ENCODE data around the gene TEX14.
A peak's percentile ranks its signal among the peaks of the same experiment; 100 is the strongest.
"Not testable (repeated sequence)": the region's sequence is repeated elsewhere in the genome, so short reads cannot be mapped to it uniquely, and the experiment has no call there.

TEX14 gene

DNA sequence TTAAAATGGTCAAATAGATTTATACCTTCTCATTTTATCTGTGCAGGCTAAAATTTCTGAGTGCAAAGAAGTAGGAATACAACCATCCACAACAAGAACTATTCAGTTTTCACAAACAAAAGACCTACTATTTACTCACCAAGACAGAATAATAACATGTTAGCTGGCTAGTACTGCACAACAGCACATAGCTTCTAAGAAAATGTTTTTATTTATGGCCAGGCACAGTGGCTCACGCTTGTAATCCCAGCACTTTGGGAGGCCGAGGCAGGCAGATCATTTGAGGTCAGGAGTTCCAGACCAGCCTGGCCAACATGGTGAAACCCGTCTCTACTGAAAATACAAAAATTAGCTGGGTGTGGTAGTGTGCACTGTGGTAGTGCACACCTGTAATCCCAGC lies 136.7 kb downstream of the TEX14 start:
- not testable (repeated sequence) for DNase-seq

DNA sequence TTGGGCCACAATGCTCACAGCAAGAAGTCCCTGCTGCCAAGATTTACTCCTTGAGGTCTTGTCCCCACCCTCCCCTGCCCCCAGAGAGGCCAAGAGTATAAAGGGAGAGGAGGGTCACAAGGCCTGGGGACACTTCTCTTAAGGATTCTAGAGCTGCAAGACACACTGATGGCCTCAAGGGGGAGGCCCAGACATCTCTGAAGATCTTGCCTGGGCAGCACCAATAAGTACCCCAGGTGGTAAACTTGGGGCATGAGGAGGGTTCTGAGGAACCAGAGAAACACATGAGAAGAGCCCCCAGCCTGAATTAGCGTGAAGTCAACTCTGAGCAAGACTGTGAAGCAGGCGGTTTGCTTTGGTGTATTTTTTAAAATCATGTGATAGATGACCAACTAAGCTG lies 150.6 kb downstream of the TEX14 start:
- peak; percentile 25 for DNase-seq

DNA sequence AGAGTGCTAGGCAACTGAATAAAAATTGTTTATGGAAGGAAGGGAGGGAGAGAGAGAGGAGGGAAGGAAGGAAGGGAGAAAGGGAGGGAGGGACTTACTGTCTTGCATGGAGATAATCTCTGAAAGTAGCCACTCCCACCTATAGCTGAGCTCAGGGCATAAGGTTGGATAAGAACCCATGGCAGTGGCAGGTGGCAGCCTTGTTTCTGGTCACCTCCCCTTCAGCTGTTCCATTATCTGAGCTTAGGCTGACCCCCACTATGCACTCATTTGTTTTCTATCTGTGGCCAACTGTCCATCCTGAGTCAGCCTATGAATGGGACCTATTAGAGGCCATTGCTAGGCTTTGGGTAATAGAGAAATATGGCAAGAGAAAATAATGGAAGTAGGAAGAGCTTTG lies 152.1 kb downstream of the TEX14 start:
- no peak for DNase-seq

DNA sequence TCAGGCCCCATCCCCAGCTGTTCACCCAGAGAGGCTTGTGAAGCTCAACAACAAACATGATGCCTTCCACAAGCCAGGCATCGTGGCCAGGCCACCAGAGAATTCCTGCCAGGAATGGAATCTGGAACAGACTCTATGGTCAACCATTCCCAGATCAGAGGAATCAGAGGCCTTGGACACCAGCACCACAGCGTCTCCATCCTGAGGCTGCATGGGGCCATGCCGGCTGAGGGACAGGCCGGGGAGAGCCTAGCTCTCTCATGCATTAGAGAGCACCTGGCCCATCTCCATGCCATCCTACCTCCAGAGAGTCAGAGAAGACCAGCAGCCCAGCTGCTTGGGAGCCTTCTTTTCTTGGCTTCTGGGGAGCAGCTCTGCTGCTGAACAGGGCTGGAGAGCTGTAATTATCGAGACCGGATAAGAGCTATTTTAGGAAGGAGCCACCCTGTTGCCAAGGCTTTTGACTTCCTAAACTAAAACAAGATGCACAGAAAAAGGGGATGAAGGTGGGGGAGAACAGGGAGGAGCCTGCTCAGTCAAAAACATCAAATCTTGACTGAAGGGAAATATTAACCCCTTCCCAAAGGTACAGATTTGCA lies 152.9 kb downstream of the TEX14 start:
- no peak for DNase-seq

GRCh38 chr17:58537266-58537665 lies 154.6 kb downstream of the TEX14 start:
- DNase-seq: no peak

DNA sequence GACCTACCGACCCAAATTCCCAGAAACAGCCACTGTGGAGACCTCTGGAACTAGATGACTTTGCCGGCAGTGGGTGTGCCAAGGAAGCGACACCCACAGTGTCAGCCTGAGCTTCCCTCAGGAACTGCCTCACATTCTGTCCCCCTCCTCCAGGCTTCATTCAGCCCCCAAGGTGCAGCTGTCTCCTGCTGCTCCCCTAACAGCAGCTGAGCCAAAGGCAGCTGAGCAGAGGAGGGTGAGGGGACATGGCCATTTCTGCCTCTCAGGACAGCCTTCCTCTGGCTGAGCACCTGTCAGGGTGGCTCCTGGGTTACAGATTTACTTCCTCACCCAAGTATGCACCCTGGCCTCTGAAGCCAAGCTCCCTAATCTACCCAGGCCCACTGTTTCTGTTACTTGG lies 155.3 kb downstream of the TEX14 start:
- DNase-seq: no peak

DNA sequence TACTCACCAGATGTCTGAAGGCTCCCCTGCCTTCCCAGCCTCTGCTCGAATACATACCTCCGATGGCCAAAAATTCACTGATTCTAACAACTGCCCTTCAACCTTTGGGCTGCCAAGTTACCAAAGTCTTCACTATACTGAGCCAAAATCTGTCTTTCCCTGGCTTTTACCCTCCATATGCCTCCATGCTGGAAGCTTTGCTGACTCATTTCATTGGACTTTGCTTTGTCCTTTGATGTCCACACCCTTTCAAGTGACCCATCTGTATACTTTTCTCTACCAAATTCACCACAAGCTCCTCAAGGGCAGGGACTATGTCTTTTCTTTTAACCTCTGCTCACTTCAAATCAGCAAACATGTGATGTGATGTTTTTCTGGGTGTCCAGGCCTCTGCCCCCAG lies 156.4 kb downstream of the TEX14 start:
- DNase-seq: no peak

DNA sequence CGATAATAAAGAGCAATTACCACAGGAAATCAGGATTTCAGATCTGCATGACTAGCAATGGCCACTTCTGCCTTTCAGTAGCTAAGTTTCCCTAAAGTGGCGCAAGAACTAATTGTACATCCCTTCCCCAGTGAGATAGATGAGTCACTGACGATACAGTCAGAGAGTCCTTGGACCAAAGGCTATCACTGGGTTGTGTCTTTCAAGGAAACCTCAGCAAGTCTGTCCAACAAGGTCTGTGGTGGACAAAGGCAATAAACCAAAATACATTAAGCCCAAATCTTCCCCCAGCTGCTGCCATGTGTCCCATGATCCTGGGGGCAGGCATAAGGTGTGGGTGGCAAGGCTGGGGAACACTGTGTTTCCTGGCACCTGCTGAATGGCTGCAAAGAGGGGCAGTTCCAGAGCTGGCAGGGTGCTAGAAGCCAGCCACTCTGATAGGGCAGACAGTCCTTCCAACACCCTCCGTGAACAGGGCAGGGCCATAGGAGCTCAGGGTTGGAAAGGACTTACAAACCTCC lies 156.9 kb downstream of the TEX14 start:
- peak; percentile 57 for DNase-seq

GRCh38 chr17:58534331-58534730 lies 157.5 kb downstream of the TEX14 start:
- DNase-seq: no peak

DNA sequence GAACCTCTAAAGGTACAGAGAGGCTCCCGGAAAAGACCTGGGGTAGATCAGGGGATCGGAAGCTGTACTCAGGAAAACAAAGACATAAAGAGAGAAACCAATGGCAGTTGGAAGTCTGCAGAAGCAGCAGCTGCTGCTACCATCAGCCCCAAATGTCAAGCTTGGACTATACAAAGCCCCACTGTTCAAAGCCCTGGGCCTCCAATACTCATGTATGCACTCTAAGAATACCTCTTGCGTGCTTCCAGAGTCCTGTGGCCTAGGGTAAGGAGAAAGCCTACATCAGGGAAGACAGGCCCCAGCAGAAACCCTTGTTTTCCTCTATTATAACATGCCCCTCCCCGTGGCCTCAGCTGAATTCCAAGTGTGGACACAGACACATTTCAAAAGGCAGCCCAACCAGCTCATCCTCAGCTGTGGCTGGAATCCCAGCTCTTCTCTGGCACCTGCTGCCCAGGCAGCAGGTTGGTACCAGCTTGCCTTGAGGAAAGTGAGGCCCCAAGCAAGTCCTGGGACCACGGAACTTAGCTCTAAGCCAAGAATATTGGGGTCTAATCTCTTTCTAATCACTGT lies 158.1 kb downstream of the TEX14 start:
- no peak for DNase-seq

- DNase-seq: no peak
Observed at GRCh38 chr17:58532555-58532951, 159.3 kb downstream of the TEX14 start.

GRCh38 chr17:58531661-58532554 lies 159.9 kb downstream of the TEX14 start:
- DNase-seq: peak; percentile 18

- no peak for DNase-seq
Observed at GRCh38 chr17:58531122-58531521, 160.7 kb downstream of the TEX14 start.

DNA sequence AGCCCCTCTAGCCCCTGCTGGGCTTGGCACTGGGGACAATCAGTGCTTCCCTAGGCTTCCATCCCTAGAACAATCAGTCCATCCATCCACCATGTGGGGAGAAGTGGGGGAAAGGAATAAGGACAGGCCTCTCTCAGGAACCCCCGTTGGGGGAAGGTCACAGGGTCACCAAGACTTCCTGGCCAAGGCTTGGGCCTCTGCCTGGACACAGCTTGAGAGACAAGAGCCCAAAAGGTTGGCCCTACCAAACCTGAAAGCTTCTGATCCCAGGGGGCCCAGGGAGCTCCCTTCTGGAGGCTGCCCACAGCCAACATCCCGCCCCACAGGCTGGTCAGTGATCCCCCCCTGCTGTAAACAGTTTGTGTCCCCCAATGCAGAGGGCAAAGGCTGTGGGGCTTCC lies 161.2 kb downstream of the TEX14 start:
- DNase-seq: no peak

GRCh38 chr17:58529275-58529674 lies 162.6 kb downstream of the TEX14 start:
- DNase-seq: no peak

DNA sequence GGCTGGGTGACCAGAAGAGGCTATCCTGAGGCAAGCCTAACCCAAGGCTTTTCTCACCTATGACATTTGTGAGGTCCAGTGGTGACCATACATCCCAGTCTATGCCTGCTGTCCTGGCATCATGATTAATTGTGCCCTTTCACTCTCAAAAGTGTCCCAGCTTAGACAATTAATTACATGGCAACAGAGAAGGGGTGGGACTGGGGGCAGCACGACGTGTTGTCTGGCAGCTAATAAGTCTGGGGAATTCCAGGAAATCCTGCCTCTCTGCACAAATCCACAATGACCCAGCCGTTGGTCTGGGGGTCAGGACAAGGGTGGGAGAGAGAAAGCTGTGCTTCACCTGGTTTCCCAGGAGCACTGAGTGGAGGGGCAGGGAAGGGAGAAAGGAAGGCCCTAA lies 163.4 kb downstream of the TEX14 start:
- no peak for DNase-seq

DNA sequence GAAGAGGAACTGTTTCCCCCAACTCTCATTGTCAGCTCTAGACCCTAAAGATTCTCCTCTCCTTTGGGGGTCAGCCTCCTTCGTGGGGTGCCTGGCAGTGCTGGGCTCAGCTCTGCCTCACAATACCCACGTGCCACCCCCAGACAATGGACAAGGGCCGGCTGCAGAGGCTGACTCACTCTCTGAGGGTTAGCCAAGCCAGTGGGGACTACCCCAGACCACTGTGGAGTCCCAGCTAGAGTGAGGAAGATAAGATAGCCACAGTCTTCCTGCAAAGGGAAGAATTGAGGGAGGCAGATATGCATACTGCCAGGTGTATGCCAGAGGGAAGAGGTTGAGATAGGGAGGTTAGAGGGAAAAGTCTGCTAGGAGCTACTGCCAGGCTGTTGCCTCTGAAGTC lies 163.9 kb downstream of the TEX14 start:
- peak; percentile 23 for DNase-seq

DNA sequence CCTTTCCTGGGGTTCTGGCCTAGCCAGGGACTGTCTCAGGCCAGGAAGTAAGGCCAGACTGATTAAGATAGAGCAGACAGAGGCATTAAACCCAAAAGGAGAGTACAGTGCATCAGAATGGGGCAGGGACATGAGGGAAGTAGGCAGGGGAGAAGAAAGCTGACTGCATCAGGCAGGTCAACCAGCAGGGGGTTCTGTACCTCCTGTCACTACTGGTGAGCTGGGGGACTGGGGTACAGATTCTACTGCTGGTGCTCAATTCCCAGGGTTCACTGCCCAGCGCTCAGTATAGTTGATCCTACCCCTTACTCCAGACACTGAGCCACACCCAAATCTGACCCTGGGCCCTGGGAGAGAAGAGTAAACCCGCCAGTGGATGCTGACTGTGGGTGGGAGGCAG lies 164.5 kb downstream of the TEX14 start:
- DNase-seq: peak; percentile 36

- DNase-seq: no peak
Observed at GRCh38 chr17:58525239-58525638, 166.6 kb downstream of the TEX14 start.

GRCh38 chr17:58521680-58522079 lies 170.2 kb downstream of the TEX14 start:
- no peak for DNase-seq

- peak; percentile 78 for DNase-seq
Observed at GRCh38 chr17:58520843-58521430, 170.9 kb downstream of the TEX14 start.

DNA sequence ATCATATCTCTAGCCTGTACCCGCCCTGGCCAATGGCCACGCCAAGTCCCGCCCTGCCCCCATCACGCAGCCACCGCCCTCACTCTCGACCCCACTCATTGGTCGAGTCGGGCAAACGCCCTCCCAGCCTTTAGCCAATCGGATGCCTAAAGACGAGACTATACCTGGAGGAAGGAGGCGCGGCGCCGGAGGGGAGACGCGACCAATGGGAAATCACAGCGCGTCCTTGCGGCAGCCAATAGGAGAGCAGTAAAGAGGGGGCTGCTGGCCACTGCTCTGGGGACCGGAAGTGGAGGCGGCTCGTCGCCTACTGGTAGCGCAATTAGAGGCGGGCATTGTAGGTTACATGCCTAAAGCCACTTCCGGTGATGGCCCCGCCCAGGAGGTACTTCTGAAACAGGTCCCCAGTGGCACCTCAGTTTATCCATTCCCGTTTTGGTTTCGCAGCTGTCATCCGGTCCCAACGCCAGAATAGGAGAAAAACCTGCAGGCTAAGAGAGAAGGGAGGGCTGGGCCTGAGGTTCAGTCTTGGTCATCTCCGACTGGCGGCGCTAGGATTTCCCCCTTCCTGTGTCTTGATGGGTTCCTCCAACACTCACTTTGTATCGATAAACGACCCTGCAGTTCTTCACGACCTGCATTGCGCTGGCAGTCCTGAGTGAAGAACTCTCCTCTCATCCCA lies 173.8 kb downstream of the TEX14 start:
- DNase-seq: peak; percentile 100

DNA sequence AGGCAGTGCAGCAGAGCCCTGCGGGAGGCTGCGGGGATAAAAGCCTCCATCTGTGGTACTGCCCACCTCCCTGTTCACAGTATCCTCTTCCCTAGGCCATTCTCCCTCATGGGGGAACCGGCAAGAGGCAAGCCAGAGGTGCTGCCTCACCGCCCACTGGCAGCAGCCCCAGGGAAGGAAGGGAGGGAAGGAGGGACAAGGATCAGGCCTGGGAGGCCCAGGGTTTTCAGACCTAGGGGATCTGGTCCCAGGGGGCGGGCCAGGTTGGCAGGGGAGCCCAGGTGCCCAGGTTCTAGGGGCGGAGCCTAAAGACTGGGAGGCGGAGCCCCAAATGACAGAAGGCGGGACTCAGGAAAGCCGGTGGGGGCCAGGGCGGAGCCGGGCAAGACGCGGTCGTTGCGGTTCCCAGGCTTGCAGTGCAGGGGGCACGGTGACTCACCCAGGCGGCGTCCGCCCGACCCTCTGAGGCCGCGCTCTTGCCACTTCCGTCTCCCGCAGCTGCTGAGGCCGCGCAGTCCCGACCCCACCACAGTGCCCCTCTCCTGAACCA lies 174.4 kb downstream of the TEX14 start:
- DNase-seq: no peak

Measured in OCI-M1 (cell line).